ENCODE data around the gene TMEM243.
"Not testable (repeated sequence)": the region's sequence is repeated elsewhere in the genome, so short reads cannot be mapped to it uniquely, and the experiment has no call there.

The TMEM243 gene

GRCh38 chr7:87206361-87206760 is 13.2 kb downstream of the TMEM243 start:
- peaks cover 2% of the 10 kb centered on the region for H3K36me3 ChIP-seq (ENCODE audit: control insufficient read depth, insufficient read depth, low read length)
- H3K9me3 ChIP-seq (ENCODE audit: control insufficient read depth, insufficient read depth, low read length), result peaks cover 13% of the 10 kb centered on the region
- no peak overlapping the region for H3K9ac ChIP-seq (ENCODE audit: low read depth, low read length)
- H3K4me1 ChIP-seq (ENCODE audit: control insufficient read depth, insufficient read depth, low read length), result peaks cover 4% of the 10 kb centered on the region
- H3K4me3 ChIP-seq (ENCODE audit: low read depth, low read length), result no peak overlapping the region
- H3K27me3 ChIP-seq (ENCODE audit: control insufficient read depth, insufficient read depth, low read length), result no peaks in the 10 kb centered on the region

GRCh38 chr7:87205701-87206100 is 13.8 kb downstream of the TMEM243 start:
- H3K9me3 ChIP-seq (ENCODE audit: control insufficient read depth, insufficient read depth, low read length), result peaks cover 13% of the 10 kb centered on the region
- not testable (repeated sequence) for H3K4me3 ChIP-seq (ENCODE audit: low read depth, low read length); H3K36me3 ChIP-seq (ENCODE audit: control insufficient read depth, insufficient read depth, low read length); H3K4me1 ChIP-seq (ENCODE audit: control insufficient read depth, insufficient read depth, low read length); H3K9ac ChIP-seq (ENCODE audit: low read depth, low read length); H3K27me3 ChIP-seq (ENCODE audit: control insufficient read depth, insufficient read depth, low read length)

GRCh38 chr7:87204933-87205332 is 14.6 kb downstream of the TMEM243 start:
- Histone ChIP-seq H3K9ac (ENCODE audit: low read depth, low read length) (no peak overlapping the region), H3K36me3 (ENCODE audit: control insufficient read depth, insufficient read depth, low read length) (peaks cover 2% of the 10 kb centered on the region), H3K4me3 (ENCODE audit: low read depth, low read length) (no peak overlapping the region), H3K9me3 (ENCODE audit: control insufficient read depth, insufficient read depth, low read length) (peaks cover 13% of the 10 kb centered on the region), H3K27me3 (ENCODE audit: control insufficient read depth, insufficient read depth, low read length) (no peaks in the 10 kb centered on the region), H3K4me1 (ENCODE audit: control insufficient read depth, insufficient read depth, low read length) (peaks cover 8% of the 10 kb centered on the region)

GRCh38 chr7:87203929-87204328 is 15.6 kb downstream of the TMEM243 start:
- H3K9ac ChIP-seq (ENCODE audit: low read depth, low read length); H3K4me1 ChIP-seq (ENCODE audit: control insufficient read depth, insufficient read depth, low read length); H3K27me3 ChIP-seq (ENCODE audit: control insufficient read depth, insufficient read depth, low read length); H3K4me3 ChIP-seq (ENCODE audit: low read depth, low read length); H3K36me3 ChIP-seq (ENCODE audit: control insufficient read depth, insufficient read depth, low read length): not testable (repeated sequence)
- H3K9me3 ChIP-seq (ENCODE audit: control insufficient read depth, insufficient read depth, low read length), result peaks cover 13% of the 10 kb centered on the region

- Histone ChIP-seq H3K27me3 (ENCODE audit: control insufficient read depth, insufficient read depth, low read length) (no peaks in the 10 kb centered on the region), H3K9me3 (ENCODE audit: control insufficient read depth, insufficient read depth, low read length) (peaks cover 13% of the 10 kb centered on the region), H3K4me3 (ENCODE audit: low read depth, low read length) (no peak overlapping the region), H3K4me1 (ENCODE audit: control insufficient read depth, insufficient read depth, low read length) (peaks cover 8% of the 10 kb centered on the region), H3K9ac (ENCODE audit: low read depth, low read length) (no peak overlapping the region), H3K36me3 (ENCODE audit: control insufficient read depth, insufficient read depth, low read length) (peaks cover 2% of the 10 kb centered on the region)
Observed at GRCh38 chr7:87202705-87203104, 16.8 kb downstream of the TMEM243 start.

GRCh38 chr7:87202208-87202607 is 17.3 kb downstream of the TMEM243 start:
- Histone ChIP-seq H3K9me3 (ENCODE audit: control insufficient read depth, insufficient read depth, low read length) (peaks cover 13% of the 10 kb centered on the region), H3K4me1 (ENCODE audit: control insufficient read depth, insufficient read depth, low read length) (peaks cover 8% of the 10 kb centered on the region), H3K27me3 (ENCODE audit: control insufficient read depth, insufficient read depth, low read length) (no peaks in the 10 kb centered on the region), H3K9ac (ENCODE audit: low read depth, low read length) (no peak overlapping the region), H3K4me3 (ENCODE audit: low read depth, low read length) (no peak overlapping the region), H3K36me3 (ENCODE audit: control insufficient read depth, insufficient read depth, low read length) (no peaks in the 10 kb centered on the region)

- Histone ChIP-seq H3K9ac (ENCODE audit: low read depth, low read length) (no peak overlapping the region), H3K27me3 (ENCODE audit: control insufficient read depth, insufficient read depth, low read length) (no peaks in the 10 kb centered on the region), H3K9me3 (ENCODE audit: control insufficient read depth, insufficient read depth, low read length) (peaks cover 4% of the 10 kb centered on the region), H3K36me3 (ENCODE audit: control insufficient read depth, insufficient read depth, low read length) (peaks cover 10% of the 10 kb centered on the region), H3K4me3 (ENCODE audit: low read depth, low read length) (no peak overlapping the region), H3K4me1 (ENCODE audit: control insufficient read depth, insufficient read depth, low read length) (peaks cover 8% of the 10 kb centered on the region)
Observed at GRCh38 chr7:87199700-87200450, 19.7 kb downstream of the TMEM243 start.

- Histone ChIP-seq H3K9me3 (ENCODE audit: control insufficient read depth, insufficient read depth, low read length) (no peaks in the 10 kb centered on the region), H3K4me3 (ENCODE audit: low read depth, low read length) (no peak overlapping the region), H3K9ac (ENCODE audit: low read depth, low read length) (no peak overlapping the region), H3K27me3 (ENCODE audit: control insufficient read depth, insufficient read depth, low read length) (no peaks in the 10 kb centered on the region), H3K4me1 (ENCODE audit: control insufficient read depth, insufficient read depth, low read length) (peaks cover 8% of the 10 kb centered on the region), H3K36me3 (ENCODE audit: control insufficient read depth, insufficient read depth, low read length) (peaks cover 14% of the 10 kb centered on the region)
Observed at GRCh38 chr7:87199241-87199640, 20.3 kb downstream of the TMEM243 start.

- no peaks in the 10 kb centered on the region for H3K9me3 ChIP-seq (ENCODE audit: control insufficient read depth, insufficient read depth, low read length)
- no peaks in the 10 kb centered on the region for H3K27me3 ChIP-seq (ENCODE audit: control insufficient read depth, insufficient read depth, low read length)
- no peaks in the 10 kb centered on the region for H3K4me1 ChIP-seq (ENCODE audit: control insufficient read depth, insufficient read depth, low read length)
- H3K9ac ChIP-seq (ENCODE audit: low read depth, low read length), result no peak overlapping the region
- H3K4me3 ChIP-seq (ENCODE audit: low read depth, low read length), result no peak overlapping the region
- H3K36me3 ChIP-seq (ENCODE audit: control insufficient read depth, insufficient read depth, low read length), result peaks cover 29% of the 10 kb centered on the region
Observed at GRCh38 chr7:87193912-87194311, 25.6 kb downstream of the TMEM243 start.

GRCh38 chr7:87192784-87193487 is 26.6 kb downstream of the TMEM243 start:
- Histone ChIP-seq H3K4me3 (ENCODE audit: low read depth, low read length) (no peak overlapping the region), H3K9me3 (ENCODE audit: control insufficient read depth, insufficient read depth, low read length) (no peaks in the 10 kb centered on the region), H3K27me3 (ENCODE audit: control insufficient read depth, insufficient read depth, low read length) (no peaks in the 10 kb centered on the region), H3K36me3 (ENCODE audit: control insufficient read depth, insufficient read depth, low read length) (peaks cover 32% of the 10 kb centered on the region), H3K4me1 (ENCODE audit: control insufficient read depth, insufficient read depth, low read length) (no peaks in the 10 kb centered on the region), H3K9ac (ENCODE audit: low read depth, low read length) (no peak overlapping the region)

GRCh38 chr7:87190783-87191182 is 28.7 kb downstream of the TMEM243 start:
- Histone ChIP-seq H3K4me3 (ENCODE audit: low read depth, low read length) (no peak overlapping the region), H3K9ac (ENCODE audit: low read depth, low read length) (no peak overlapping the region), H3K9me3 (ENCODE audit: control insufficient read depth, insufficient read depth, low read length) (no peaks in the 10 kb centered on the region), H3K36me3 (ENCODE audit: control insufficient read depth, insufficient read depth, low read length) (peaks cover 41% of the 10 kb centered on the region), H3K4me1 (ENCODE audit: control insufficient read depth, insufficient read depth, low read length) (no peaks in the 10 kb centered on the region), H3K27me3 (ENCODE audit: control insufficient read depth, insufficient read depth, low read length) (no peaks in the 10 kb centered on the region)

- no peaks in the 10 kb centered on the region for H3K9me3 ChIP-seq (ENCODE audit: control insufficient read depth, insufficient read depth, low read length)
- H3K27me3 ChIP-seq (ENCODE audit: control insufficient read depth, insufficient read depth, low read length), result no peaks in the 10 kb centered on the region
- no peak overlapping the region for H3K4me3 ChIP-seq (ENCODE audit: low read depth, low read length)
- peaks cover 40% of the 10 kb centered on the region for H3K36me3 ChIP-seq (ENCODE audit: control insufficient read depth, insufficient read depth, low read length)
- H3K4me1 ChIP-seq (ENCODE audit: control insufficient read depth, insufficient read depth, low read length), result no peaks in the 10 kb centered on the region
- no peak overlapping the region for H3K9ac ChIP-seq (ENCODE audit: low read depth, low read length)
Observed at GRCh38 chr7:87188930-87189329, 30.6 kb downstream of the TMEM243 start.

Data from iPS-15b (cell line).